H9 (cell line): Measurements from ENCODE around the gene COG2. TPM values are rescaled to one million over a fixed set of nuclear protein-coding genes. Genes with fewer than 3 reads are reported as not detected.

ENCODE experiments used
- DNase-seq: peaks from one replicate; pipeline ENCODE4 v3.0.0-alpha.2; 2017
- H2AFZ ChIP-seq: one replicate; pipeline ENCODE4 v1.6.1; 2013; ENCODE audit warnings: mild to moderate bottlenecking, low read length, control low read depth, moderate library complexity
- H2AK5ac ChIP-seq: 2 replicates; pipeline ENCODE4 v1.6.1; 2013; ENCODE audit warnings: low read length, control low read depth, mixed read lengths; ENCODE audit not compliant: insufficient read length
- H2BK120ac ChIP-seq: one replicate; pipeline ENCODE4 v1.6.1; 2013; ENCODE audit warnings: low read depth, mild to moderate bottlenecking, low read length, control low read depth, inconsistent platforms; ENCODE audit not compliant: poor library complexity, severe bottlenecking
- H2BK12ac ChIP-seq: 2 replicates; pipeline ENCODE4 v1.6.1; 2013; ENCODE audit warnings: low read length, control low read depth, mixed read lengths, low read depth; ENCODE audit not compliant: insufficient read length
- H2BK15ac ChIP-seq: 2 replicates; pipeline ENCODE4 v1.6.1; 2013; ENCODE audit warnings: low read depth, low read length, control low read depth
- H2BK20ac ChIP-seq: one replicate; pipeline ENCODE4 v1.6.1; 2013; ENCODE audit warnings: low read depth, mild to moderate bottlenecking, low read length, control low read depth, inconsistent platforms; ENCODE audit not compliant: poor library complexity, severe bottlenecking
- H2BK5ac ChIP-seq: 2 replicates; pipeline ENCODE4 v1.6.1; 2013; ENCODE audit warnings: low read length, control low read depth, mixed read lengths; ENCODE audit not compliant: insufficient read length
- H3K14ac ChIP-seq: 2 replicates; pipeline ENCODE4 v1.6.1; 2013; ENCODE audit warnings: low read length, control low read depth; ENCODE audit not compliant: insufficient read depth
- H3K18ac ChIP-seq: 2 replicates; pipeline ENCODE4 v1.6.1; 2013; ENCODE audit warnings: low read depth, mild to moderate bottlenecking, mixed read lengths, low read length, control low read depth; ENCODE audit not compliant: insufficient read length
- H3K23ac ChIP-seq: 2 replicates; pipeline ENCODE4 v1.6.1; 2013; ENCODE audit warnings: low read length, control low read depth, mixed read lengths, low read depth; ENCODE audit not compliant: insufficient read length
- H3K23me2 ChIP-seq: 2 replicates; pipeline ENCODE4 v1.6.1; 2013; ENCODE audit warnings: low read depth, mild to moderate bottlenecking, mixed read lengths, low read length, control low read depth; ENCODE audit not compliant: insufficient read length, poor library complexity, severe bottlenecking
- H3K27ac ChIP-seq: 2 replicates; pipeline ENCODE4 v1.5.1; 2013; ENCODE audit warnings: low read length, control low read depth, mixed read lengths, low read depth; ENCODE audit not compliant: insufficient read length
- H3K27me3 ChIP-seq: 2 replicates; pipeline ENCODE4 v1.6.1; 2013; ENCODE audit warnings: low read length, control low read depth, inconsistent platforms; ENCODE audit not compliant: insufficient read depth
- H3K4ac ChIP-seq: 2 replicates; pipeline ENCODE4 v1.6.1; 2013; ENCODE audit warnings: low read depth, mild to moderate bottlenecking, control low read depth, inconsistent platforms, low read length, moderate library complexity
- H3K4me1 ChIP-seq: 2 replicates; pipeline ENCODE4 v1.6.1; 2013; ENCODE audit warnings: low read length, control low read depth, inconsistent platforms; ENCODE audit not compliant: insufficient read depth
- H3K4me2 ChIP-seq: 2 replicates; pipeline ENCODE4 v1.6.1; 2013; ENCODE audit warnings: low read length, control low read depth, mixed read lengths; ENCODE audit not compliant: insufficient read length, insufficient read depth
- H3K56ac ChIP-seq: 2 replicates; pipeline ENCODE4 v1.6.1; 2013; ENCODE audit warnings: low read depth, mild to moderate bottlenecking, mixed read lengths, low read length, control low read depth; ENCODE audit not compliant: insufficient read length
- H3K79me1 ChIP-seq: 2 replicates; pipeline ENCODE4 v1.6.1; 2013; ENCODE audit warnings: low read depth, mild to moderate bottlenecking, moderate library complexity, low read length, control low read depth, inconsistent platforms; ENCODE audit not compliant: insufficient read depth, poor library complexity, severe bottlenecking
- H3K79me2 ChIP-seq: 2 replicates; pipeline ENCODE4 v1.6.1; 2013; ENCODE audit warnings: low read length, control low read depth, inconsistent platforms; ENCODE audit not compliant: insufficient read depth
- H3K9ac ChIP-seq: 2 replicates; pipeline ENCODE4 v1.6.1; 2013; ENCODE audit warnings: low read length, control low read depth, mixed read lengths; ENCODE audit not compliant: insufficient read length; ENCODE audit errors: extremely low read depth
- H3K9me3 ChIP-seq: one replicate; pipeline ENCODE4 v1.6.1; 2013; ENCODE audit warnings: low read depth, low read length, inconsistent platforms; ENCODE audit not compliant: control insufficient read depth
- H3T11ph ChIP-seq: one replicate; pipeline ENCODE4 v1.6.1; 2013; ENCODE audit warnings: mild to moderate bottlenecking, low read length, control low read depth, inconsistent platforms
- H4K20me1 ChIP-seq: one replicate; pipeline ENCODE4 v1.6.1; 2013; ENCODE audit not compliant: control insufficient read depth, insufficient read length, insufficient read depth
- H4K5ac ChIP-seq: 2 replicates; pipeline ENCODE4 v1.6.1; 2013; ENCODE audit warnings: low read depth, mild to moderate bottlenecking, mixed read lengths, low read length, control low read depth; ENCODE audit not compliant: insufficient read length
- H4K8ac ChIP-seq: replicated peaks from 2 replicates; pipeline ENCODE4 v1.6.1; 2013; ENCODE audit warnings: low read length, control low read depth, mixed read lengths, low read depth; ENCODE audit not compliant: insufficient read length
- H4K91ac ChIP-seq: 2 replicates; pipeline ENCODE4 v1.6.1; 2013; ENCODE audit warnings: low read depth, mild to moderate bottlenecking, moderate library complexity, mixed read lengths, low read length, control low read depth; ENCODE audit not compliant: insufficient read length
- H3K27ac Mint-ChIP-seq, 3 experiments: 2 replicates in 2 of 3; 3 replicates in 1 of 3; pipeline ENCODE4 v1.8.0; 2020 to 2021; ENCODE audit warnings: mixed read lengths in 3 of 3, mild to moderate bottlenecking in 1 of 3, moderate library complexity in 1 of 3
- H3K27me3 Mint-ChIP-seq: 2 replicates; pipeline ENCODE4 v1.8.0; 2021; ENCODE audit warnings: low read depth, mild to moderate bottlenecking, moderate library complexity, mixed read lengths
- H3K36me3 Mint-ChIP-seq, 3 experiments: 2 replicates in 2 of 3; 3 replicates in 1 of 3; pipeline ENCODE4 v1.8.0; 2020 to 2021; ENCODE audit warnings: low read depth in 3 of 3, mixed read lengths in 3 of 3; ENCODE audit not compliant: insufficient read depth in 1 of 3
- H3K4me1 Mint-ChIP-seq, 2 experiments: 2 replicates each; pipeline ENCODE4 v1.8.0; 2020; ENCODE audit warnings: mixed read lengths in 2 of 2
- H3K4me3 Mint-ChIP-seq, 2 experiments: 2 replicates in 1 of 2; 3 replicates in 1 of 2; pipeline ENCODE4 v1.8.0; 2020 to 2021; ENCODE audit warnings: mild to moderate bottlenecking in 2 of 2, mixed read lengths in 2 of 2, moderate library complexity in 1 of 2
- H3K9me3 Mint-ChIP-seq, 2 experiments: 2 replicates in 1 of 2; 3 replicates in 1 of 2; pipeline ENCODE4 v1.8.0; 2020; ENCODE audit warnings: mild to moderate bottlenecking in 2 of 2, mixed read lengths in 2 of 2, moderate library complexity in 1 of 2
- CTCF ChIP-seq: fragments of 200-600 bp; sonication (generic); conservative IDR thresholded peaks from 3 replicates; pipeline ENCODE4 v1.8.0; 2021; ENCODE audit warnings: antibody characterized with exemption, mild to moderate bottlenecking
- WGBS: extraction: QIAGEN DNeasy Blood & Tissue Kit; methylation state at CpG from one replicate; pipeline ENCODE4 v1.1.7; 2013; ENCODE audit warnings: missing lambda C conversion rate, low lambda C conversion rate, mixed read lengths; ENCODE audit not compliant: insufficient read length; ENCODE audit errors: extremely low coverage; 5-methylcytosine and 5-hydroxymethylcytosine counted together
- total RNA-seq: library from RNA; stranded (reverse); gene quantifications from 2 replicates; pipeline ENCODE4 v1.2.1, GENCODE V29; 2021

COG2 gene
- total RNA-seq, 1 experiment from 2014 or later, result 42.2 TPM

- no peak overlapping the region for H3K4me2 ChIP-seq
- H3K56ac ChIP-seq, result no peak overlapping the region
- no peaks in the 10 kb centered on the region for H3K9me3 ChIP-seq
- Mint-ChIP-seq H3K27me3 (no peaks in the 10 kb centered on the region), H3K27ac (no peak overlapping the region), H3K4me3 (no peak overlapping the region), H3K4me1 (no peaks in the 10 kb centered on the region), H3K36me3 (peaks cover 5 to 27% (median 26%) of the 10 kb centered on the region in 3 experiments), H3K9me3 (peaks cover 12 to 34% of the 10 kb centered on the region in 2 experiments; a peak in 4 of 5 replicates)
- H3K18ac ChIP-seq, result no peak overlapping the region
- no peak overlapping the region for H4K5ac ChIP-seq
- H3K79me2 ChIP-seq, result peaks cover 12% of the 10 kb centered on the region; the same call in 1 of the 2 replicates
- H3K23me2 ChIP-seq, result no peaks in the 10 kb centered on the region
- H3K4ac ChIP-seq, result no peak overlapping the region
- H2BK120ac ChIP-seq, result no peak overlapping the region
- no peak overlapping the region for H3K9ac ChIP-seq
- no peak overlapping the region for H2AFZ ChIP-seq
- no peak overlapping the region for H3T11ph ChIP-seq
- no CpG with 5 or more reads among the region's 1 CpG for WGBS
- no peak overlapping the region for H2AK5ac ChIP-seq
- H3K79me1 ChIP-seq, result peaks cover 3% of the 10 kb centered on the region
- H2BK12ac ChIP-seq, result no peak overlapping the region
- DNase-seq, result no peak
- no peak overlapping the region for H4K8ac ChIP-seq
- no peaks in the 10 kb centered on the region for H4K20me1 ChIP-seq
- H3K27ac ChIP-seq, result no peak overlapping the region
- H3K4me1 ChIP-seq, result no peaks in the 10 kb centered on the region
- no peak overlapping the region for H2BK5ac ChIP-seq
- no peak overlapping the region for H2BK15ac ChIP-seq
- no peak overlapping the region for H2BK20ac ChIP-seq
- no peak overlapping the region for H3K23ac ChIP-seq
- no peak overlapping the region for H3K14ac ChIP-seq
- no peaks in the 10 kb centered on the region for H3K27me3 ChIP-seq
- no peak overlapping the region for H4K91ac ChIP-seq
- no peak for TF ChIP-seq CTCF
Observed at GRCh38 chr1:230650300-230650699, 8.0 kb downstream of the COG2 start.
